ENCODE measurements around the gene RELL2.

DNA sequence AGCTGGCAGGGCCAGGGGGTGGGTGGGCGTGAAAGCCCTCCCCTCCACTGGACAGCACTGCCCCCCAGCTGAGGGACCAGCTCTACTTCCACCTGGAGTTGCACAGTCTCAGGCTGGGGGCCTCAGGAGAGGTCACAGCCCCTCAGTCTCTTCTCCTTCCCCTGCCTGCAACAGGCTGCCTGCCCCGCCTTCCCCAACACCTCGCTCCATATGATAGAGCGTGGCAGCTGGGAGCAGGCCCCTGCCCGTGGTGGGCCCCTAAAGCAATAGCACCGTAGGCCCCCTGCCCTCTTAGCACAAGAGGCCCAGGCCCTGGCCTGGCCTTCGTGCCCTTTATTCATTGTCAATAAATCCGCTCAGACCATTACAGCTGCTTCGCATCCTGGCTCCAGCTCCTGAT, 3.9 kb downstream of the RELL2 start:
- TF ChIP-seq EZH2 (IDR thresholded peaks at IDR 0.05; ENCODE audit: insufficient read depth, poor library complexity, severe bottlenecking) (no peak), EZH2phosphoT487 (IDR thresholded peaks at IDR 0.05; ENCODE audit: insufficient read depth, low read depth) (no peak)

Measured in GM23248 (cell line).